ENCODE results near the gene CORO7.

The CORO7 gene

DNA sequence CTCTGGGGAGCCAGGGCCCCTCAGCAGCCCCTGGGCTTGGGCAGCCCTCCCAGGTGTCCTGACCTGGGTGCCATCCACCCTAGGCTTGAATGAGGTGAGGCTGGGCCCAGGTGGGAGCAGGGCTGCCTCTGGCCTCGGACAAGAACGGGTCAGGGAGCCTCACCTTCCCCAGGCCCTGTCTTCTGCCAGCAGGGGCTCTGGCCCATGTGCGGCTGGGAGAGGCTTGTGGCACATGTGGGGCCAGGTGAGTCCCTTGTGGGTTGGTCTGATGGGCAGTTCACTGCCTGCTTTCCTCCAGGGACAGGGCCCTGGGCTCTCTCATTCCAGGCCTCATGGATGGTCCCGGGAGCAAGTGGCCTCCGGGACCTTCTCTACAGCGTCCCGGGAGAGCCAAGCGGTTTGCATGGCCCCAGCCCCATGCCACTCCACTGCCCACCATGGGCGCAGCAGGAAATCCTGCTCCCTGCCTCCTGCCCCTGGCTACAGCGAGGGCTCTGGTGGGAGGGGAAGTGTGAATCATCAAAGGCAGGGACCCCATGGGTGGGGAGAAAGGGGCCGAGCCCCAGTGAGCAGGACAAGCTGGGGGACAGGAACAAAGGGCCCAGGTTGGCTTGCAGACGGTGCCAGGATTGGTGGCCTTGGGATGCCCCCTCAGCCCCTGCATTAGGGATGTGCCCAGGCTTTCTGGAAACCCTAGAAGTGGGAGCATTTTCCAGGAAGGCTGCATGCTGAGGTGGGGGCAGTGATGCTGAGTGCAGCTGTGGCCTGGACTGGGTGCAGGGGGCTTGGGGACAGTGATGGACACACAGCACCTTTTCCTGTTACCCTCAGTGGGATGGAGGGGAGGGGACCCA, 32.6 kb downstream of the CORO7 start:
- no peak for DNase-seq

GRCh38 chr16:4382795-4383357, 33.5 kb downstream of the CORO7 start:
- no peak for DNase-seq

DNA sequence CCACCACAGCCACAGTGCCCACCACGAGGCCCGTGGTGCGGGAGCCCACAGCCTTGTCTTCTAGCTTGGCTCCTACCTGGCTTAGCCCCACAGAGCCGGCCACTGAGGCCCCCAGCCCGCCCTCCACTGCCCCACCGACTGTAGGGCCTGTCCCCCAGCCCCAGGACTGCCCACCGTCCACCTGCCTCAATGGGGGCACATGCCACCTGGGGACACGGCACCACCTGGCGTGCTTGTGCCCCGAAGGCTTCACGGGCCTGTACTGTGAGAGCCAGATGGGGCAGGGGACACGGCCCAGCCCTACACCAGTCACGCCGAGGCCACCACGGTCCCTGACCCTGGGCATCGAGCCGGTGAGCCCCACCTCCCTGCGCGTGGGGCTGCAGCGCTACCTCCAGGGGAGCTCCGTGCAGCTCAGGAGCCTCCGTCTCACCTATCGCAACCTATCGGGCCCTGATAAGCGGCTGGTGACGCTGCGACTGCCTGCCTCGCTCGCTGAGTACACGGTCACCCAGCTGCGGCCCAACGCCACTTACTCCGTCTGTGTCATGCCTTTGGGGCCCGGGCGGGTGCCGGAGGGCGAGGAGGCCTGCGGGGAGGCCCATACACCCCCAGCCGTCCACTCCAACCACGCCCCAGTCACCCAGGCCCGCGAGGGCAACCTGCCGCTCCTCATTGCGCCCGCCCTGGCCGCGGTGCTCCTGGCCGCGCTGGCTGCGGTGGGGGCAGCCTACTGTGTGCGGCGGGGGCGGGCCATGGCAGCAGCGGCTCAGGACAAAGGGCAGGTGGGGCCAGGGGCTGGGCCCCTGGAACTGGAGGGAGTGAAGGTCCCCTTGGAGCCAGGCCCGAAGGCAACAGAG, 34.2 kb downstream of the CORO7 start:
- DNase-seq = no peak

GRCh38 chr16:4381072-4381934, 35.1 kb downstream of the CORO7 start:
- DNase-seq = no peak

DNA sequence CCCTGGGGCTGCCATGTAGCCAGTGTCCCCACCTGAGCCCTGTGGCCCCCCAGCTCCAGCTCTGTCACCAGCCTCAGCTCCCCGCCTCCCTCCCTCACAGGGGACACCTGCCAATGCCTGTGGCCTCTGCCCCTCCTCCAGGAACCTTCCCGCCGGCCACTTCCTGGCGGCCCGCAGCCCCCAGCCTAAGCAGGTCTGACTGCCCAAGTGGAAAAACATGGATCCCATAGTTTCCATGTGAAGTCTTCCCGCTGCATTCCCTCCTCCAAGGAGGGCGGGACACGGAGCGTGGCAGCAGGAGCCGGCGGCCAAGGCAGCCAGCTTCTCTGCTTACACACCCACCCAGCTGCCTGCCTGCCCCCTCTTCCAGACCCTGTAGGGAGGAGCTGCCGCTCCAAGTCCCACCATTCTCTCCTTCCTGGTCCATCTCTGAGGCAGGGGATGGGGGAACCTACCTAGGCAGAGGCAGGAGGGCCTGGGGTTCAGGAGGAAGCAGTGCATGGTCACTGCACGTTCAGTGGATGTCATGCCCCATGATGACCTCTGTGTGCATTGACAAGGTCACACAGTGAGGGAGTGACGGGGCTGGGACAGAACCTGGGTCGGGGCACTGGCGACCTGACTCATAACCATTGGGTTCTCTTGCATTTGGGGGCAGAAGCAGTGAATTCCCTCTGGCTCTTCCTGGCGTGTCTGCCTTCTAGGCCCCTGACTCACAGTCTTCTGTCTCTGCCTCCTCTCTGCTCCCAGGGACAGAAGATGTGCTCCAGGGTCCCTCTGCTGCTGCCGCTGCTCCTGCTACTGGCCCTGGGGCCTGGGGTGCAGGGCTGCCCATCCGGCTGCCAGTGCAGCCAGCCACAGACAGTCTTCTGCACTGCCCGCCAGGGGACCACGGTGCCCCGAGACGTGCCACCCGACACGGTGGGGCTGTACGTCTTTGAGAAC, 36.0 kb downstream of the CORO7 start:
- DNase-seq = no peak

- no peak for DNase-seq
Observed at GRCh38 chr16:4378999-4379690, 37.3 kb downstream of the CORO7 start.

- DNase-seq = no peak
Observed at GRCh38 chr16:4378161-4378666, 38.2 kb downstream of the CORO7 start.

- no peak for DNase-seq
Observed at GRCh38 chr16:4377573-4378154, 38.7 kb downstream of the CORO7 start.

GRCh38 chr16:4376893-4377572, 39.4 kb downstream of the CORO7 start:
- DNase-seq = no peak

DNA sequence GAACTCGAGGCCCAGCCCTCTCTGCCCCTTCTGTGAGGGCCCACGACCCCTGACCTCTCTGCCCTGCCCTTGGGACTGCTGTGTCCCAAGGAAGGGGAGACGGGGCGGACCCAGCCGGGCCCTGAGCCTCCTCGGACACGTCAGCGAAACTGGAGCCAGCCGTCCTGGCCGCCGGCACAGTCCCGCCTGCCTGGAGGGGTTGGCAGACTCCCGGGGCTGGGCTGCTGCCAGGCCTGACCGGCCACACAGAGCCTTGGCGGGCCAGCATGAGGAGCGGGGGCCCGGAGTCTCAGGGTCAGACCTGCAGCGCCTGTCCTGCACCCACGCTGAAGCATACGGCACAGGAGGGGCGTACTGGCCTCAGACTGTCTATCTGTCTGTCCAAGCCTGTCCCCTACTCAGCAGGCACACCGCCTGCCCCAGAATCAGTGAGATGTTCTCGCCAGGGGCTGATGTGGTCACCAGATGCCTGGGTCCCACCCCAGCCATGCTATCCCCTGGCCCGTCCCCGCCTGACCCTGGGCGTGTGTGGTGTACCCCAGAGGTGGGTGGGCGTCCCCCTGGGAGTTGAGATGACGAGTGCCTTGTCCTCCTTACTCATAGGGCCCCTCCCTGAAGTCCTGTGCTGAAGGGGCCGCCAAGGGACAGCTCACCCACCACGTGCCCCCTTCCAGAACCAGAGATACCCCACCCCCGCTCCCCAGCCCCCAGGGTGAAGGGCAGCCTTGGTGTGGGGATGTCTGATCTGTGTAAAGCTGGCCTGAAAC, 40.1 kb downstream of the CORO7 start:
- DNase-seq = peak; percentile 62

GRCh38 chr16:4375717-4376116, 40.7 kb downstream of the CORO7 start:
- DNase-seq = no peak

DNA sequence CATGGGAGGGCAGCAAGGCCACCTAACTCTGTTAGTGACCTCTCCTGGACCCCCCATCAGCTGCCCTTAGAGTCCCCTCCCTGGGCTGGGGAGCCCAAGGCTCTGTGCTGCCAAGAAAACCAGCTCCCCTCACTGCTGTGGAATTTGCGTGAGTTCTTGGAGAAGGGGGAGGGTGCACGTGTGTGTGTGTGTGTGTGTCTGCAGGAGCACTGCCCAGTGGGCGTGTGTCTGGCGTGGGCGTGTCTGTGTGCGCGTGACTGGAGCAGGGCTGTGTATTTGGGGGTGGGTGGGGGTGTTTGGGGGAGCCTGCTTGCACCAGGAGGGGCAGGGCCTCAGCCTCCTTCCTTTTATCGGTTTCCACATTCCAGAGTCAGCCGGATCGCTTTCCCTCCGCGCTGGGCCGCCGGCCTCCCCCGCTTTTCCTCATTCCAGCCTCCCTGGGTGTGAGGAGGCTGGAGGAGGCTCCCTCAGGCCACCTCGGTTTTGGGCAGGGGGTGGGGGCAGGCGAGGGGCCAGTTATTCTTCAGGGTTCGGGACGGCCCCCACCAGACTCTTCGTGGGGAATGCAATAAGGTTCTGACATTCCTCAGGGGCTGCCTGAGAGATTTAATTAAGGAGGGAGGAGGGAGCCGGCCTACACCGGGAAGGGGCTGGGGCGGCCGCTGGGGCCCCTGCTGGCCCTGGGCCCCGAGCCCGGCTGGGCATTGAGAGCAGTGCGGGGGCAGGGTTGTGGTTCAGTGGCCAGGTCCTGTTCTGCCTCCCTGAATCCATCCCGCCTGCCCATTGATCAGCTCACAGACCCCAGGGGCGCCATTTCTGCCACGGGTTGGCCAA, 42.3 kb downstream of the CORO7 start:
- peak; percentile 98 for DNase-seq

GRCh38 chr16:4373356-4373908, 43.0 kb downstream of the CORO7 start:
- DNase-seq = no peak

DNA sequence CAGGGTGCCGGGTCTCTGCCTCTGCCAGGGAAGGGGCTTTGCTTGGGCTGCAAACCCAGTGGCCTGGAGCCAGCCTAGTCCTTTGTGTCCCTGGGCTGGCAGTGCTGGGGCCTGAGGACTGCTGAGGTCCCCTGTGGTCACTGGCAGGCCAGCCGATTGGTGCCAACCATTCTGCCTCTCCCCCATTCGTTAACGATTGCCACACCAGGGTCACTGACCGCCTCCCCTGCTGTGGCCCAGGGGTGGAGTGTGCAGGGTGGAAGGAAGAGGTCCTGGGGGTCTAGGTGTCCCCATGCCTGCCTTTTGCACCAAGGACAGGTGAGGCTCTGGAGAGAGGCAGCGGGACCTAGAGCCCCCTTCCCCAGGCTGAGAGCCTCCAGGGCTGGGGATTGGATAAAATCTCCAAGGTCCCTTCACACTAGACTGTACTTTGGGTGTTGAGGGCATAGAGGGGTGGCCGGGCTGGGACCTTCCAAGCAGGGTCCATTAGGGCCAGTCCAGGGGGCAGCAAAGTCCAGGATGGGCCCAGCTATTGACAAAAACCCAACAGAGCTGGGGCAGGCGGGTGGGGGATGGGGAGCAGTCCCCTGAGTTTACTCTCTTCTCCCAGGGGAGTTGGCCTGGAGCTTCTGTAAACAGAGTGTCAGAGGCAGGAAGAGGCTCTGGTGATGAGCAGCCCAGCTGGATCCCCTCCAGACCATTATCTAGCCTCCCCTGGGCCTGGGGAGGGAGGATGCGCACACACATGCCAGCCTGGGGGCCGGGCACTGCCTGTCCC, 43.6 kb downstream of the CORO7 start:
- DNase-seq = peak; percentile 82

DNA sequence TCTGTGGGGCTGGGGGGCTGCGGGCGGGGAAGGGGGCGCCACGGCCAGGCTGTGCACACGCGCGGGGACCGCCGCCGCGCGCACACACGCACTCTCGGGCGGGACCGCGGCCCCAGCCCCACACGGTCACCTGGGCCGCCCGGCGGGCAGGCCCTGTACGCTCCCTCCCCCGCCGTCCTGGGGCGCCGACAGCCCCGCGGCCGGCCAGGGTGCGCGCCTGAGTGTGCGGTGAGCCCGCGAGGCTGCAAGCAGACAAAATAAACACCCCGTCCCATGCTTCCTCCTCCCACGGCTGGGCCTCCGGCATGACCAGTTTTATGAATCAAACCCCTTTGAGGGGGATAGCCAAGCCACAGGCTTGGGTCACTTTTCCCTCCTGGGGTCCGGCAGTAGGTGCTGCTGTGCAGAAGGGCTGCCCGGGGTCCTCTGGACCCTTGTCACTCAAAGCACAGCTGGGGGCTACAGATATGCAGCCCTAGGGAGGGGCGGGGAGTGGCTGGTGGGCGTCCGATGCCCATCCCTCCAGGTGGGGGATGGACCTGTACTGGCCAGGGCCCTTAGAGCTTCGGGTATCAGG, 44.3 kb downstream of the CORO7 start:
- no peak for DNase-seq
